ENCODE data around the gene PRKN.

Gene PRKN

DNA sequence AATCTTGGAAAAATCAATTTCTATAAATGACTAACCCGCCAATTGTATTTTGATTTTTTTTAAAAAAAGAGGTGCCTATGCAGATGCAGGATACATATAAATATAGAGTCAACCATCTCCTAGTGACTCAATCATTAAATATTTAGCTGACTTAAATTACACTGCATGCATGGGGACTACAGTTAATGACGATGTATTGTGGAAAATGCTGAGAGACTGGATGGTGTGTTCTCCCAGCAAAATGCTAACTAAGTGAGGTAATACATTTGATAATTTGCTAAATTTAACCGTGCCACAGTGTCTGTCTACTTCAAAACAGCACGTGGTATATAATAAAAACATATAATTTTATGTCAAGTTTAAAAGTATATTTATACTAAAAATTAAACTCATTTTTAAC lies 341.6 kb downstream of the PRKN start:
- DNase-seq: no peak

GRCh38 chr6:162379757-162380409 lies 347.7 kb downstream of the PRKN start:
- no peak for DNase-seq

DNA sequence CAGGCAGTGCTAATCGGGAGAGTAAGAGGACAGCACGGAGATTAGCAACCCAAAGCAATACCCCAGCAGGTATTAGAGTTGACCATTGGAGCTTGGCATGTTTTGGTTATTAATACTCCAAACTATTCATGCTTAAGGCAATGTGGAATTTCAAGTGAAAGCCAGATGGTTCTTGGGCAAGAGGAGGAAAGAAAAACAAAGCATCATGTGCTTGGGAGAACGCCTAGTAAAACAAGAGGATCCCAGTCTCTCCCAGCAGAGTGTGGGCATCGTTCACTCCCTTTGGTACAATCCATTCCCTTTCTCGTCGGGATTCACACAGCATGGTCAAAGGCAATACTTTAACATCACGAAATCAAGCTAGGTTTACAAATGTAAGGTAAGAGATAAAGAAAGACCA lies 349.8 kb downstream of the PRKN start:
- no peak for DNase-seq

GRCh38 chr6:162373868-162374267 lies 353.7 kb downstream of the PRKN start:
- no peak for DNase-seq

GRCh38 chr6:162373192-162373591 lies 354.4 kb downstream of the PRKN start:
- DNase-seq: no peak

DNA sequence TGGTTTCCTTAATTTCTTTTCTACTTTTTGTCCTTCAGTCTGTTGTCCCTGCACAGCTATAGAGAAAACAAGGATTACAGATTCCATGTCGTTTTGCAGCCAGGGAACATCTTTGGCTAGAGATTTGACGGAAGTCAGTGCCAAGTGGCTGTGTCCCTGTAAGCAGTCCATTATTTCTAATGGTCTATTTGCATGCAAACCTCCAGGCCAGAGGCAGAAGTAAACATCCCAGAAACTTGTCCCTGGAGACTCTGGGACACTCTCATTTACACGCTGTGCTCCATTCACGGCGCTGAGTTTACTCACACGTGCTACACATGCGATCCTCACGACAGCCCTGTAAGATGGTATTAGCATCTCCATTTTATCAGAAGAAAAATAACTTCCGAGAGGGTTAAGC lies 355.5 kb downstream of the PRKN start:
- DNase-seq: no peak

GRCh38 chr6:162371121-162371520 lies 356.4 kb downstream of the PRKN start:
- DNase-seq: peak in 1 of 56 donors; percentile 9

- DNase-seq: no peak
Observed at GRCh38 chr6:162369091-162369490, 358.5 kb downstream of the PRKN start.

DNA sequence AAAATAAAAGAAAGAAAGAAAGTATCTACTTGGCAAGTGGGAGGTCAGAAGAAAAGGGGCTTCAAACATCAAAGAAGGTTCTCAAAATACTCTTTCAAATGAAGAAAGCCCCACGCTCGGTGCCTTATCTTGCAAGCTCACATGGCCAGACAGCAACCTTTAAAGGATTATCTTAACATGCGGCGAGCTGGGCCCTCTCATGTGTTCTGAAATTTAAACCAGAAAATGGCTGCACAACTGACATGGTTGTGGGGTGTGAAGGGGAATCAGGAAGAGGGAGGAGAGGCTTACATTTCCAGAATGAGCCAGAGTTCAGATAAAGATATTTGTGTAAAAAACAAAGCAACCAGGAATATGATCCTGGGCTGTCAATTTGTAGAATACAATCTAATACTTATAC lies 363.1 kb downstream of the PRKN start:
- DNase-seq: no peak

DNA sequence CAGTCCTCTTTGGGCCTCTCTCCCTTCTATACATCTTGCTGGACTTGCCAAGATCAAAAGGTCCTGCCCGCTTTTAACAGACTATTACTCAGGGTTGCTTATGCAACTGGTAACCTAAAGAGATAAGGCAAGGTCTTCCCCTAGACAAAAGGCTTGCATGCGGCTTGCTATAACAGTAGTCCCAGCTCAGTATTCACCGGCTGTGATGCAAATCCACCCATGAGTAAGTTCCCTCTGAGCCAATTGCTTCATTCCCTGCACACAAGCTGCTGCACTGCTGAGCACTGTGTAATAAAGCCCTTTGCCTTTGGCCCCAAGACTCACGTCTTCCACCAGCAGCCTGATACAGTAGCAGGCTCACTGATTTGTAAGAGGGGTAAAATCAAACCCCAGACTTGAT lies 363.8 kb downstream of the PRKN start:
- DNase-seq: no peak

- no peak for DNase-seq
Observed at GRCh38 chr6:162360901-162361567, 366.5 kb downstream of the PRKN start.

DNA sequence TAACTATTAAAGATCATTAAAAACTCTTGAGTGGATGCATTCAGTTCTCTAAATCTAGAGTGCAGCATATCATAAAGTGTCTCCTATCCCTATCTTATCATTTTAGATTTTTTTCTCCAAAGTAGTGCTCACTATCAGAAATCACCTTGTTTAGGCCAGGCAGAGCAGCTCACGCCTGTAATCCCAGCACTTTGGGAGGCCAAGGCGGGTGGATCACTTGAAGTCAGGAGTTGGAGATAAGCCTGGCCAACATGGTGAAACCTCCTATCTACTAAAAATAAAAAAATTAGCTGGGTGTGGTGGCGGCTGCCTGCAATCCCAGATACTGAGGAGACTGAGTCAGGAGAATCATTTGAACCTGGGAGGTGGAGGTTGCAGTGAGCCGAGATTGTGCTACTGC lies 368.9 kb downstream of the PRKN start:
- no peak for DNase-seq

DNA sequence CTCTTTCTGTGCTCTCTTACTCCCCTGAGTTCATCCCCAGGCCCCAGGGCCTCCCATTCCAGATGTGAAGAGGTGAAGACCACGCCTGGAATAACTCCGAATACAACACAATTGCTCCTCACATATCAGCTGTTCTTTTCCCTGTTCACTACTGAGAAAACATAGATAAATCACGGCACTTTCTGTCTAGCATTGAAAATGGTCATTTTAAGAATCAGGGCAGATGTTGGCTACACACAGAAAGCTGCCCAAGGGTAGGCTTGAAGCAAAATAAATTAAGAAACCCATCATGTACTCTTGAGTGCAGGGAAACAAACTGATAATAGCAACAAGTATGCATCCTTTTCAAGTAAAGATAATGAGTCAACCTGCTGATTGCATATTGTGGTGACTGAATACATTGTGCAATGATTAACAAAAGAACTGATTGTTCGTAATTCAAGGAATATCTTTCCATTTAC lies 382.5 kb downstream of the PRKN start:
- DNase-seq: no peak

DNA sequence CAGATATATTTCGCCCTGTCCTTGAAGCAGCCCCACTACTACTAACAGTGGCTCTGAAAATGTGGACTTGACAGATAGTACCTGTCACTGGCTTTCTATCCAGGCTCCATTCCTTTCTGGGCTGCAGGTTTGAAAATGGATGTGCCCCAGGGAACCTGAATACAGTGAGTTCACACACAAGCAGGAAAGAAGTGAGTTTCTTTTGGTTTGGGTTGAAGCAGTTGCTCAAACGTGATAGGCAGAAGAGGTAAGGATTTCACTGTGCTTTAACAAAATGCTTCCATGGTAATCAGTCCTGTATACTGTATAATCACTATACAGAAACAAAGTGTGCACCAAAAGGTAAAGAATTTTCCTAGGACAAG lies 382.9 kb downstream of the PRKN start:
- DNase-seq: no peak

- DNase-seq: no peak
Observed at GRCh38 chr6:162343936-162344645, 383.5 kb downstream of the PRKN start.

- DNase-seq: no peak
Observed at GRCh38 chr6:162343198-162343935, 384.2 kb downstream of the PRKN start.

GRCh38 chr6:162337412-162337811 lies 390.2 kb downstream of the PRKN start:
- no peak for DNase-seq

DNA sequence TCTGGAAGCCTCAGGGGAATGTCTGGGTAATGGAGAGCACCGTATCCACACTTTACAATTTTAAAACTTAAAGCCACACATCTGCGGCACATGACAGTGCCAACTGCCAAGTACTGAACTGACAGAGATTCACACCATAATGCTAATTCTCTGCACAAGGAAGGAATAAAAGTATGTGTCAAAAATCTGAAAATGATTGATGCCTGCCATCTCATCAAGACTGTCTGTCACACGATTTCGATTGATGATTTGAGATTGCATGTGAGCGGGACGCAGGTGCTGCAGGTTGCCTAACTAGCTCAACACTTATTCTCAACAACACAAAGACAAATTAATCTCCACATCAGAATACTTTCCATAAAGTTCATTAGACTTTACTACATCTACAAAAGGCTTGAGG lies 391.2 kb downstream of the PRKN start:
- DNase-seq: no peak

DNA sequence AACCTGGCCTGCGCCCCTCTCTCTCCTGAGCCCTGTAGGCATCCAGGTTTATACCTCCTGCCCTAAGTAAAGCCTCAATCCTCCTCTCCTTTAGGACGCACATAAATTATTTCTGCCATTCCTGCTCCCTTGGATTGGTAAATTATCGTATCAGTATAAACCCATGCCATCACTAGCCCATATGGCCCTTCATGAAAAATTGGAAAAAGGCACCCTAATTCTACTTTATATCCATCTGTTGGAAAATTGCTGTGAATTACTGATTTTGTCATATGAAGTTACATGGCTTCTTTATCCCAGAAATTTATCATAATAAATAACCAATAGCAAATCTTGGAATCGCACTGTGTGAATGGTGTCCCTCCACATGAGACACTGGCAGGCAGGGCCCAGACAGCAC lies 395.2 kb downstream of the PRKN start:
- no peak for DNase-seq

- no peak for DNase-seq
Observed at GRCh38 chr6:162331911-162332310, 395.7 kb downstream of the PRKN start.

GRCh38 chr6:162325826-162326225 lies 401.7 kb downstream of the PRKN start:
- DNase-seq: no peak

DNA sequence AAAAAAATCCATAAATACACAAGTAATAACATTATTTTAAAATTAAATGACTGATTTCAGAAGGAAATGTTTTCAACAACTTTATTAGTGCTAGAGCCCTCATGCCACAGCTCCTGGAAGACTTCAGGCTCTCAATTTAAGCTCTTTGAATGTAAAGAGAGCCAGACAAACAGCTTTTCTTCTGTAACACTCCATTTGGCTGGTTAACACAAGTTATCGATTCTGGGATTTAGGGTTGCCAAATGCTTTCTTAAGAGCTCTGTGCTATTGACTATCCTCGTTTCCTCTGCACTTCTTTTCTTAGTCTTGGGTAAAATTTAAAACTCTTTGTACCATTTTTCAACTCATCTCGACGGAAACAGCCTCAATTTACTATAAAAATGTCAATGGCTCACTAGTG lies 402.5 kb downstream of the PRKN start:
- DNase-seq: no peak
